HepG2 (cell line): ENCODE measurements around the gene EPC2. TPM values are rescaled to one million over a fixed set of nuclear protein-coding genes. Genes with fewer than 3 reads are reported as not detected.

Experiments
- ATAC-seq: fragments of 200-7000 bp; cut with Tn5 transposase; 3 replicates; pipeline ENCODE4 v1.9.1; 2020; ENCODE audit warnings: mild to moderate bottlenecking, moderate library complexity
- BruUV-seq: library from RNA; stranded (reverse); fragments of 400-500 nt; replicated peaks from 2 replicates; lab custom pipeline; 2021; lab: Mats Ljungman, UMichigan
- CTCF ChIA-PET: fragments of 300-600 bp; formaldehyde crosslinking; extraction: SDS; loops from one replicate; lab custom pipeline; 2021; ENCODE audit warnings: low total read pairs, inconsistent platforms, low intra/inter-chr PET ratio; lab: Yijun Ruan, JAX
- POLR2A ChIA-PET: fragments of 350-600 bp; sonication (Branson Sonifier 250); formaldehyde crosslinking; loops from one replicate; lab custom pipeline; 2020; ENCODE audit warnings: antibody characterized with exemption, inconsistent platforms; lab: Yijun Ruan, JAX
- DNase-seq: peaks from one replicate; pipeline ENCODE4 v3.0.0-alpha.2; 2015; ENCODE audit warnings: low spot score
- FAIRE-seq: peaks from 3 replicates; lab custom pipeline; 2011; peaks lifted over from hg19 to GRCh38; lab: Jason Lieb, UNC
- H2AFZ ChIP-seq: one replicate; pipeline ENCODE4 v1.6.1; 2011; ENCODE audit warnings: low read length, inconsistent platforms
- H3K27ac ChIP-seq: fragments of 300-600 bp; 3 replicates; pipeline ENCODE4 v1.8.0; 2011; ENCODE audit warnings: mixed run types, mild to moderate bottlenecking, mixed read lengths, low read length, inconsistent platforms; ENCODE audit not compliant: insufficient read depth; ENCODE audit errors: extremely low read length
- H3K27me3 ChIP-seq, 2 experiments: fragments of 200-600 bp in 1 of 2; 2 replicates in 1 of 2; 3 replicates in 1 of 2; pipeline versions ENCODE4 v1.6.0 to v1.8.0; 2011; ENCODE audit warnings: low read length in 2 of 2, mild to moderate bottlenecking in 2 of 2, moderate library complexity in 2 of 2, inconsistent platforms in 1 of 2; ENCODE audit not compliant: insufficient read depth in 2 of 2, control insufficient read depth in 1 of 2
- H3K36me3 ChIP-seq, 2 experiments: fragments of 200-600 bp in 1 of 2; replicated peaks in 1 of 2; 2 replicates in 1 of 2; 3 replicates in 1 of 2; pipeline versions ENCODE4 v1.5.1 to v1.8.0; 2011; ENCODE audit warnings: low read length in 2 of 2, inconsistent platforms in 1 of 2; ENCODE audit not compliant: insufficient read depth in 2 of 2, control insufficient read depth in 1 of 2
- H3K4me1 ChIP-seq: 2 replicates; pipeline ENCODE4 v1.5.1; 2012; ENCODE audit warnings: low read length, inconsistent platforms; ENCODE audit not compliant: insufficient read depth
- H3K4me2 ChIP-seq: 2 replicates; pipeline ENCODE4 v1.6.0; 2011; ENCODE audit warnings: low read depth, low read length, inconsistent platforms
- H3K4me3 ChIP-seq, 3 experiments: fragments of 200-600 bp in 1 of 3; sonication (generic), shearing (Covaris generic) in 1 of 3; replicated peaks in 1 of 3; 2 replicates each; pipeline ENCODE4 v1.5.1; 2011 to 2016; ENCODE audit warnings: low read length in 3 of 3, inconsistent platforms in 2 of 3, low read depth in 2 of 3, mild to moderate bottlenecking in 2 of 3, control low read depth in 1 of 3, mixed read lengths in 1 of 3; ENCODE audit not compliant: insufficient read depth in 1 of 3
- H3K79me2 ChIP-seq: one replicate; pipeline ENCODE4 v1.6.1; 2011; ENCODE audit warnings: low read length, inconsistent platforms; ENCODE audit not compliant: insufficient read depth
- H3K9ac ChIP-seq: 2 replicates; pipeline ENCODE4 v1.6.0; 2011; ENCODE audit warnings: mild to moderate bottlenecking, low read depth, low read length, inconsistent platforms; ENCODE audit not compliant: insufficient read depth
- H3K9me3 ChIP-seq: 2 replicates; pipeline ENCODE4 v1.5.1; 2012; ENCODE audit warnings: mild to moderate bottlenecking, low read length
- H4K20me1 ChIP-seq: 2 replicates; pipeline ENCODE4 v1.6.0; 2011; ENCODE audit warnings: inconsistent platforms, mild to moderate bottlenecking, low read length, moderate library complexity; ENCODE audit not compliant: insufficient read depth
- ARID2 ChIP-seq: sonication (generic); formaldehyde crosslinking; IDR thresholded peaks from 2 replicates; pipeline ENCODE4 v1.8.1; 2022; ENCODE audit warnings: mild to moderate bottlenecking, missing genetic modification reagents, borderline replicate concordance
- CBX5 ChIP-seq: sonication (generic); formaldehyde crosslinking; IDR thresholded peaks from 2 replicates; pipeline ENCODE4 v1.4.0; 2020; ENCODE audit warnings: missing genetic modification reagents, borderline replicate concordance
- CERS6 ChIP-seq: sonication (generic); formaldehyde crosslinking; IDR thresholded peaks from 2 replicates; pipeline ENCODE4 v1.5.0; 2020; ENCODE audit warnings: missing genetic modification reagents
- HDAC2 ChIP-seq: sonication (generic); formaldehyde crosslinking; IDR thresholded peaks from 2 replicates; pipeline ENCODE4 v1.4.0; 2020; ENCODE audit warnings: missing genetic modification reagents
- HOXD1 ChIP-seq: sonication (generic); formaldehyde crosslinking; IDR thresholded peaks from 2 replicates; pipeline ENCODE4 v1.5.0; 2020; ENCODE audit warnings: missing genetic modification reagents
- MLX ChIP-seq: IDR thresholded peaks from 2 replicates; pipeline ENCODE4 v1.6.1; 2016
- MTF1 ChIP-seq: sonication (generic); formaldehyde crosslinking; IDR thresholded peaks from 2 replicates; pipeline ENCODE4 v1.5.0; 2020; ENCODE audit warnings: missing genetic modification reagents
- SIX4 ChIP-seq: sonication (generic); formaldehyde crosslinking; IDR thresholded peaks from 2 replicates; pipeline ENCODE4 v1.4.0; 2020; ENCODE audit warnings: missing genetic modification reagents
- THAP11 ChIP-seq: IDR thresholded peaks from 2 replicates; pipeline ENCODE4 v1.6.1; 2016; ENCODE audit warnings: missing biosample characterization, missing genetic modification reagents
- ZIK1 ChIP-seq: sonication (generic); formaldehyde crosslinking; IDR thresholded peaks from 2 replicates; pipeline ENCODE4 v1.5.0; 2020; ENCODE audit warnings: mild to moderate bottlenecking, low read depth, missing genetic modification reagents, borderline replicate concordance
- ZMAT3 ChIP-seq: sonication (generic); formaldehyde crosslinking; conservative IDR thresholded peaks from 2 replicates; pipeline ENCODE4 v1.7.0; 2021; ENCODE audit warnings: missing genetic modification reagents
- ZNF234 ChIP-seq: sonication (generic); formaldehyde crosslinking; conservative IDR thresholded peaks from 2 replicates; pipeline ENCODE4 v1.5.1; 2020; ENCODE audit warnings: mild to moderate bottlenecking, missing genetic modification reagents
- ZNF281 ChIP-seq: sonication (generic); formaldehyde crosslinking; IDR thresholded peaks from 2 replicates; pipeline ENCODE4 v1.4.0; 2020; ENCODE audit warnings: missing genetic modification reagents, borderline replicate concordance
- ZNF646 ChIP-seq: sonication (generic); formaldehyde crosslinking; IDR thresholded peaks from 2 replicates; pipeline ENCODE4 v1.9.0; 2021; ENCODE audit warnings: mild to moderate bottlenecking, missing genetic modification reagents
- ZSCAN25 ChIP-seq: sonication (generic); formaldehyde crosslinking; IDR thresholded peaks from 2 replicates; pipeline ENCODE4 v1.8.0; 2022; ENCODE audit warnings: mild to moderate bottlenecking, missing genetic modification reagents
- WGBS: methylation state at CpG from one replicate; pipeline ENCODE4 v1.1.6; 2017; ENCODE audit warnings: low lambda C conversion rate; 5-methylcytosine and 5-hydroxymethylcytosine counted together
- in situ Hi-C: cut with HindIII; loops from 2 replicates; pipeline ENCODE4 v1.10.0; 2017; ENCODE audit warnings: low pct_unique_long_range_greater_than_20kb; ENCODE audit not compliant: extremely low pct_ligation_motif_present
- intact Hi-C: fragments of 100-400 bp; cut with micrococcal nuclease; formaldehyde crosslinking; loops from one replicate; pipeline ENCODE4 v1.10.0; 2022; ENCODE audit not compliant: unreplicated experiment
- polyA plus RNA-seq, 8 experiments: library from polyadenylated mRNA; depleted of rRNA in 3 of 8; stranded (reverse) in 7 of 8; unstranded in 1 of 8; fragments of >200 nt; fragmentation: Illumina TruSeq in 4 of 8; extraction: Trizol in 4 of 8; gene quantifications; 2 replicates each; pipeline versions ENCODE4 v1.2.1 to v1.2.3, GENCODE V29; 2011 to 2016; ENCODE audit warnings: low read depth in 4 of 8, missing spikeins in 1 of 8, mixed read lengths in 1 of 8; ENCODE audit not compliant: insufficient read depth in 1 of 8
- total RNA-seq, 5 experiments: library from RNA; depleted of rRNA; stranded (reverse); fragments of >200 nt; fragmentation: Illumina TruSeq; extraction: Trizol; gene quantifications; 2 replicates each; pipeline ENCODE4 v1.2.3, GENCODE V29; 2016; ENCODE audit warnings: low read depth in 1 of 5

EPC2 gene
- total and polyA plus RNA-seq, 2 of the 13 experiments (the other 11 are each of a cell fraction or from before 2014, with no cell fraction given): 20.5 to 22.0 TPM

GRCh38 chr2:148720501-148721001 lies 76.0 kb downstream of the EPC2 start:
- H3K27ac ChIP-seq: no peak overlapping the region
- intact Hi-C loops: no loop called here
- in situ Hi-C loops: no loop called here
- FAIRE-seq (no peak), ATAC-seq (peak; percentile 14; the same call in 2 of the 3 replicates), DNase-seq (no peak)
- no peaks in the 10 kb centered on the region for H3K27me3 ChIP-seq
- ChIA-PET CTCF (no interaction called here), POLR2A (no interaction called here)
- H2AFZ ChIP-seq: no peak overlapping the region
- peaks cover 35% of the 10 kb centered on the region for H3K4me1 ChIP-seq
- H3K79me2 ChIP-seq: peaks cover 73% of the 10 kb centered on the region
- no TSS peak for BruUV-seq
- H3K9me3 ChIP-seq: no peaks in the 10 kb centered on the region
- peaks cover 0 to 4% of the 10 kb centered on the region in 2 experiments; a peak in 1 of 5 replicates for H3K36me3 ChIP-seq
- no peak overlapping the region for H3K4me3 ChIP-seq
- 96% methylated on average over 20 of the region's 20 CpGs for WGBS
- peaks cover 29% of the 10 kb centered on the region for H4K20me1 ChIP-seq
- H3K4me2 ChIP-seq: no peak overlapping the region
- no peak overlapping the region for H3K9ac ChIP-seq
- no peak for TF ChIP-seq ARID2 (CRISPR knock-in tag)
- TF ChIP-seq ZIK1 (CRISPR knock-in tag): no peak
- no peak for TF ChIP-seq MLX (CRISPR knock-in tag)
- no peak for TF ChIP-seq ZNF281 (CRISPR knock-in tag)
- no peak for TF ChIP-seq ZNF646
- no peak for TF ChIP-seq THAP11 (CRISPR knock-in tag)
- no peak for TF ChIP-seq HDAC2 (CRISPR knock-in tag)
- no peak for TF ChIP-seq ZMAT3 (CRISPR knock-in tag)
- TF ChIP-seq ZSCAN25 (CRISPR knock-in tag): no peak
- no peak for TF ChIP-seq MTF1
- no peak for TF ChIP-seq CBX5 (CRISPR knock-in tag)
- no peak for TF ChIP-seq HOXD1
- TF ChIP-seq SIX4 (CRISPR knock-in tag): no peak
- no peak for TF ChIP-seq ZNF234 (CRISPR knock-in tag)
- TF ChIP-seq CERS6 (CRISPR knock-in tag): no peak
